SK-N-SH (cell line): ENCODE measurements around the gene TMEM184A.

Experiments used
- MXI1 ChIP-seq: IDR thresholded peaks from 2 replicates; pipeline ENCODE4 v1.6.1; 2012; ENCODE audit warnings: mild to moderate bottlenecking, low read depth, low read length, improper control_type of control experiment
- NRF1 ChIP-seq: IDR thresholded peaks from 2 replicates; pipeline ENCODE4 v1.6.1; 2012; ENCODE audit warnings: low read depth, mild to moderate bottlenecking, low read length
- POLR2AphosphoS5 ChIP-seq: IDR thresholded peaks from 2 replicates; pipeline ENCODE4 v1.6.1; 2012; ENCODE audit warnings: low read depth, low read length
- TF ChIP-seq, protein P1 (sequence below): fragments of 200-600 bp; sonication (generic); IDR thresholded peaks from 2 replicates; pipeline ENCODE4 v1.6.1; 2017; ENCODE audit warnings: antibody characterized with exemption, mild to moderate bottlenecking, moderate library complexity
- TF ChIP-seq, protein P2 (sequence below): IDR thresholded peaks from 2 replicates; pipeline ENCODE4 v1.4.0; 2012; ENCODE audit warnings: low read depth

GRCh38 chr7:1562597-1563051, 6.6 kb upstream of the TMEM184A start:
- no peak for TF ChIP-seq NRF1
- TF ChIP-seq POLR2AphosphoS5: no peak
- TF ChIP-seq, protein P1, sequence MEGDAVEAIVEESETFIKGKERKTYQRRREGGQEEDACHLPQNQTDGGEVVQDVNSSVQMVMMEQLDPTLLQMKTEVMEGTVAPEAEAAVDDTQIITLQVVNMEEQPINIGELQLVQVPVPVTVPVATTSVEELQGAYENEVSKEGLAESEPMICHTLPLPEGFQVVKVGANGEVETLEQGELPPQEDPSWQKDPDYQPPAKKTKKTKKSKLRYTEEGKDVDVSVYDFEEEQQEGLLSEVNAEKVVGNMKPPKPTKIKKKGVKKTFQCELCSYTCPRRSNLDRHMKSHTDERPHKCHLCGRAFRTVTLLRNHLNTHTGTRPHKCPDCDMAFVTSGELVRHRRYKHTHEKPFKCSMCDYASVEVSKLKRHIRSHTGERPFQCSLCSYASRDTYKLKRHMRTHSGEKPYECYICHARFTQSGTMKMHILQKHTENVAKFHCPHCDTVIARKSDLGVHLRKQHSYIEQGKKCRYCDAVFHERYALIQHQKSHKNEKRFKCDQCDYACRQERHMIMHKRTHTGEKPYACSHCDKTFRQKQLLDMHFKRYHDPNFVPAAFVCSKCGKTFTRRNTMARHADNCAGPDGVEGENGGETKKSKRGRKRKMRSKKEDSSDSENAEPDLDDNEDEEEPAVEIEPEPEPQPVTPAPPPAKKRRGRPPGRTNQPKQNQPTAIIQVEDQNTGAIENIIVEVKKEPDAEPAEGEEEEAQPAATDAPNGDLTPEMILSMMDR: no peak
- no peak for TF ChIP-seq MXI1
- TF ChIP-seq, protein P2, sequence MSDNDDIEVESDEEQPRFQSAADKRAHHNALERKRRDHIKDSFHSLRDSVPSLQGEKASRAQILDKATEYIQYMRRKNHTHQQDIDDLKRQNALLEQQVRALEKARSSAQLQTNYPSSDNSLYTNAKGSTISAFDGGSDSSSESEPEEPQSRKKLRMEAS: no peak
